ENCODE results near the gene MLLT10.

MLLT10 gene

GRCh38 chr10:21593986-21594385 lies 60.0 kb downstream of the MLLT10 start:
- no peak for TF ChIP-seq CTCF (IDR thresholded peaks at IDR 0.05; ENCODE audit: low read depth, low read length, missing control alignments)
- H3K4me3 ChIP-seq (ENCODE audit: low read depth, low read length), result no peak overlapping the region
- DNase-seq (ENCODE audit: low read depth), result no peak

GRCh38 chr10:21599582-21599981 lies 65.5 kb downstream of the MLLT10 start:
- no peak for DNase-seq (ENCODE audit: low read depth)
- no peak overlapping the region for H3K4me3 ChIP-seq (ENCODE audit: low read depth, low read length)
- no peak for TF ChIP-seq CTCF (IDR thresholded peaks at IDR 0.05; ENCODE audit: low read depth, low read length, missing control alignments)

GRCh38 chr10:21600804-21601433 lies 66.9 kb downstream of the MLLT10 start:
- no peak for TF ChIP-seq CTCF (IDR thresholded peaks at IDR 0.05; ENCODE audit: low read depth, low read length, missing control alignments)
- no peak for DNase-seq (ENCODE audit: low read depth)
- H3K4me3 ChIP-seq (ENCODE audit: low read depth, low read length), result no peak overlapping the region

- no peak overlapping the region for H3K4me3 ChIP-seq (ENCODE audit: low read depth, low read length)
- no peak for DNase-seq (ENCODE audit: low read depth)
- TF ChIP-seq CTCF (IDR thresholded peaks at IDR 0.05; ENCODE audit: low read depth, low read length, missing control alignments), result no peak
These were observed 68.3 kb downstream of the MLLT10 start for GRCh38 chr10:21602313-21602712.

GRCh38 chr10:21603721-21604120 lies 69.7 kb downstream of the MLLT10 start:
- DNase-seq (ENCODE audit: low read depth), result no peak
- no peak overlapping the region for H3K4me3 ChIP-seq (ENCODE audit: low read depth, low read length)
- no peak for TF ChIP-seq CTCF (IDR thresholded peaks at IDR 0.05; ENCODE audit: low read depth, low read length, missing control alignments)

- H3K4me3 ChIP-seq (ENCODE audit: low read depth, low read length), result no peak overlapping the region
- DNase-seq (ENCODE audit: low read depth), result no peak
- TF ChIP-seq CTCF (IDR thresholded peaks at IDR 0.05; ENCODE audit: low read depth, low read length, missing control alignments), result no peak
These were observed 70.6 kb downstream of the MLLT10 start for GRCh38 chr10:21604651-21605050.

GRCh38 chr10:21607907-21608306 lies 73.9 kb downstream of the MLLT10 start:
- no peak overlapping the region for H3K4me3 ChIP-seq (ENCODE audit: low read depth, low read length)
- no peak for TF ChIP-seq CTCF (IDR thresholded peaks at IDR 0.05; ENCODE audit: low read depth, low read length, missing control alignments)
- no peak for DNase-seq (ENCODE audit: low read depth)
